Measurements from ENCODE around the gene KANK2.
"Not testable (repeated sequence)": the region's sequence is repeated elsewhere in the genome, so short reads cannot be mapped to it uniquely, and the experiment has no call there.

The KANK2 gene

DNA sequence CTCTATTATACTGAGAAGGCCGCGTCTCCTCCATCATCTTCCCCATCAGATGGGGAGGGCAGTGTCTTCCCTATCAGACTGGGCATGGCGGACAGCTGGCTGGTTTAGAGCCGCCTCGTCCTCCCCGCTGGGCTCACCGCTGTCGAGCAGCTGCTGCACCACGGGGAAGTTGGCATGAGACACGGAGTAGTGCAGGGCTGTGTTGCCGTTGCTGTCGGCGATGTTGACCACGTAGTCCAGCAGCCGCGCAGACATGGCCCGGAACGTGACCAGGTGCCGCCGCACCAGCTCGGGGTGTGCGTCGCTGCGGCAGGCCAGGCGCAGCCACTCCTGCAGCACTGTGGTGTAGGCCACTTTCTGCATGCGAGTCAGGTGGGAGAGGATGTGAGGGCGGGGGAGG is 23.0 kb downstream of the KANK2 start:
- no peak for DNase-seq

DNA sequence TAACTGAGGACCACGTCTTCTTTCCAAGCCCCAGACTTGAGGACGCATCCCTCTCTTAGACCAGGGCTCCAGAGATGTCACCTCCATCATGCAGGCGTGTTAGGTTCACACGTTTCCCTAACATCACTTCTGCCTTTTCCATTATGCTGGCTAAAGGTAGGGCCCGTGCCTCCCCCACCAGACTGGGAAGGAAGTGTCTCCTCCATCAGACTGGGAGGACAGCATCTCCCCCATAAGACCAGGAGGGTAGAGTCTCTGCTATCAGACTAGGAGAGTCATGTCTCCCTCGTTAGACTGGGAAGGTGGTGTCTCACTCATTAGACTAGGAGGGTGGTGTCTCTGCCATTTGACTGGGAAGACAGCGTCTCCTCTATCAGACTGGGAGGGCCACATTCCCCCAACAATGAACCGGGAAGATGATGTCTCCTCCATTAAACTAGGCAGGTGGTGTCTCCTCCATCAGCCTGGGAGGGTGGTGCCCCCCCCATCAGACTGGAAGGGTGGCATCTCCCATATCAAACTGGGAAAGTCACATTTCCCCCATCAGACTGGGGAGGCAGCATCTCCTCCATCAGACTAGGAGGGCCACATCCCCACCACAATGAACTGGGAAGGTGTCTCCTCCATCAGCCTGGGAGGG is 23.7 kb downstream of the KANK2 start:
- DNase-seq = no peak

DNA sequence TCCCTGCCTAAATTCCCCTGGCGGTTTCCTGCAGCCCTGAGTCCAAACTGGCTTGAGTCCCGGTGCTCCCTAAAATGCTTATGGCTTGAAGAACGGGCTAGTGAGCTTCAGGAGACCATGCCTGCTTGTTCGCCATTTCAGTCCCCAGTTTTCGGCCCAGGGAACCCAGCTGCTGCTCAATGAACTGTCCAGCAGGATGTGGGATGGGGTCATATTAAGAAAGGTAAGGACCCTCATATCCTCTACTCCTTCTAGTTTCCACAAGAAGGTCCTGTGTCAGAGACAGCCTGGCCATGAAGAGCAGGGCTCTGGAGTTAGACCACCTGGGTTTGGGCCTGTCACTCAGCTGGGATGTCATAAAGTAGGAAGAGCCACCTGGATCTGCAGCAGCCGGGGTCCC is 24.8 kb downstream of the KANK2 start:
- no peak for DNase-seq

DNA sequence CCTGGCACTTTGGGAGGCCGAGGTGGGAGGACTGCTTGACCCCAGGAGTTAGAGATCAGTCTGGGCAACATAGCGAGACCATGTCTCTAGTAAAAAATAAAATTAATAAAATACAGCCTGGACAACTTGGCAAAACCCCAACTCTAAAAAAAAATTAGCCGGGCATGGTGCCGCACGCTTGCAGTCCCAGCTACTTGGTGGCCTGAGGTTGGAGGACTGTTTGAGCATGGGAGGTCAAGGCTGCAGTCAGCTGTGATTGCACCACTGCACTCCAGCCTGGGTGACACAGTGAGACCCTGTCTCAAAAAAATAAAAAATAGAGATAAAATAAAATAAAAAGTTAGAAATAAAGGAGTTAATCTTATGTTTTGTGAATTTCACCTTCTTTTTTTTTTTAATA is 26.2 kb downstream of the KANK2 start:
- DNase-seq = no peak

DNA sequence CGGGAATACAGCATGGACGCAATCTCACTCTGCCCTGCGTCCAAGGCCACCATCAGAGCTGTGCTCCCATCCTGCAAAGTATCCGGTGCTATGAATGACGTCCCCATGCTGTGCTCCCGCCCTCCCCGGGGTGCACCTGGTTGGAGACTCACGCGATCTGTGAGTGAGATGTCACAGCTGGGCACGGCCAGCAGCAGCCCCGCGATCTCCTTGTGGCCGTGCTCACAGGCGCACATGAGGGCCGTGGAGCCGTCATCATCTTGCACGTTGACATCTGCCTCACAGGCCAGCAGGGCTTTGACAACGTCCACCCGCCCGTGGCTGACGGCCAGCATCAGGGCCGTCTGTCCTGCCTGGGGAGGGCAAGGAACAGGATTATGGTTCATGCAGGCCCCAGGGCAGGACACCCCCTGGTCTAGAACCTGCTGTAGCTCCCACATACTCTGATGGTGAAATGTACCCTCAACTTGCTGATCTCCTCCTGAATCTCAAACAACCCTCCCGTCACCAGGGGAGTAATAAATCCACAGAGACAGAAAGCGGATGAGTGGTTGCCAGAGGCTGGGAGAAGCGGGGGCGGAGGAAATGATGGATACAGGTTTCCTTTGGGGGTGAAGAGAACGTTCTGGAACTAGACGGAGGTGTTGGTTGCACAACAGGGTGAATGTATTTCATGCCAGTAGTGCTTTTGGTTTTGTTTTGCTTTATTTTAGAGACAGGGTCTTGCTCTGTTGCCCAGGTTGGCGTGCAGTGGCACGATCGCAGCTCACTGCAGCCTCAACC is 27.3 kb downstream of the KANK2 start:
- no peak for DNase-seq

DNA sequence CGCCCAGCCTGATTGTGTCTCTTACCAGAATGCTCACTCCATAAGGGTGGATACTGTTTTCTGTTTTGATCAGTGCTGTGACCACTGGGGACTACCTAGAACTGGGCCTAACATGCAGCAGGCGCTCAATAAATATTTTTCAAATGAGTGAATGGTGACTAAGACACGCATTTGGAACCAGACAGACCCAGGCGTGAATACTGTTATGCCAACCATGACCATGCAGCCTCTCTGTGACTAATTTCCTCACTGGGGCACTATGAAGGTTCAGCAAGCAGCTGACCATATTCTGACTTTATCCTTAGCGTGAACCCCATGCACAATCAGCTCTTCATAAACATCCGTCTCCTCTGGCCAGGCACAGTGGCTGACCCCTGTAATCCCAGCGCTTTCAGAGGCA is 28.8 kb downstream of the KANK2 start:
- no peak for DNase-seq

DNA sequence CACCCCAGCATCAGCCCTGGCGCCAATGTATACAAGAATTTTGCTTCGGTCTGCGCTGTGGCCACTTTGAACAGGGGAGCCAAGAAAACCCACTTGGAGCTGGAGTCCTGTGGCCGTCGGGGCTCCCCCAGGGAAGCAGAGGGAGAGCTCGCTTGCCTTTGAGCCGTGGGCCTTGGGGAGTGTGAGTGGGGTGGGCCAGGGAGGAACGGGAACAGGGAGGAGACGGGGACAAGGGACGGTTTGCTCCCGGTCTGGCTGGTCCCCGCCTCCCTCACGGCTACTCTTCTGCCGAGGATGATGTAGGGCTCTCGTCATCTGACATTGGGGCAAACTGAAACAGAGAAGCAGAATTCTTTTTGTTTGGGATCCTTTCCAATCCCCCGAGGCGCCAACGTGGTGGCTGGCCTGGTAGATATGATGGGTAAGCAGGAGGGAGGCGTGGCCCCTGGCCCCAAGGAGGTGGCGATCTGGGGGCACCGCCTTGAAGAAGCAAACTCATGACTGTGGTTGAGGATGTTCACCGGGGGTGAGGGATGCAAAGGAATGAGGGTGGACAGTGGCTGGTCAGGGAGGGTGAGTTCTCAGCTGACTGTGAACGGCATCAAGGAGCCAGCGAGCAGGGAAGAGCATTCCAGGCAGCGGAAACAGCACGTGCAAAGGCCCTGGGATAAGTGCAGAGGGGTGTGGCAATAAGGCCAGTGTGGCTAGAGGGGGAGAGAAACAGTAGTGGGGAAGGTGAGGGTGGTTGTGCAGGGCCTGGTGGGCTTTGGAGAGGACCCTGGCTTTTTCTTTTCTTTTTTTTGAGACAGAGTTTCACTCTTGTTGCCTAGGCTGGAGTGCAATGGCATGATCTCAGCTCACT is 30.8 kb downstream of the KANK2 start:
- DNase-seq = no peak

DNA sequence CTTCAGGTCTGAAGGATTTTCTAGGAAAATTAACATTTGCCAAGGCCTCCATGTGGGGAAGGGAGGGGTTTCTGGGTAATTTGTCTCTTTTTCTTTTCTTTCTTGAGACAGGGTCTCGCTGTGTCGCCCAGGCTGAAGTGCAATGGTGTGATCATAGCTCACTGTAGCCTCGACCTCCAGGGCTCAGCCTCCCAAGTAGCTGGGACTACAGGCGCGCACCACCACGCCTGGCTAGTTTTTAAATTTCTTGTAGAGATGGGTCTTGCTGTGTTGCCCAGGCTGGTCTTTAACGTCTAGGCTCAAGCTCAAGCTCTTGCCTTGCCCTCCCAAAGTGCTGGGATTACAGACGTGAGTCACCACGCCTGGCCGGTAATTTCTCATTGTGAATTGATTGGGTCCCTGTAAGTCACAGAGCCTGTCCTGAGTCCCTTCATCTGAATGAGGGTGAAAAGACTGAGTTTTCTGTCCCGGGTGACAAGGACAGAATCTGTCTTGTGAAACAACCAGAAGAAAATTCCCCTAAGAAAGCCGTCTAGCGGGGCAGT is 31.8 kb downstream of the KANK2 start:
- DNase-seq = no peak

DNA sequence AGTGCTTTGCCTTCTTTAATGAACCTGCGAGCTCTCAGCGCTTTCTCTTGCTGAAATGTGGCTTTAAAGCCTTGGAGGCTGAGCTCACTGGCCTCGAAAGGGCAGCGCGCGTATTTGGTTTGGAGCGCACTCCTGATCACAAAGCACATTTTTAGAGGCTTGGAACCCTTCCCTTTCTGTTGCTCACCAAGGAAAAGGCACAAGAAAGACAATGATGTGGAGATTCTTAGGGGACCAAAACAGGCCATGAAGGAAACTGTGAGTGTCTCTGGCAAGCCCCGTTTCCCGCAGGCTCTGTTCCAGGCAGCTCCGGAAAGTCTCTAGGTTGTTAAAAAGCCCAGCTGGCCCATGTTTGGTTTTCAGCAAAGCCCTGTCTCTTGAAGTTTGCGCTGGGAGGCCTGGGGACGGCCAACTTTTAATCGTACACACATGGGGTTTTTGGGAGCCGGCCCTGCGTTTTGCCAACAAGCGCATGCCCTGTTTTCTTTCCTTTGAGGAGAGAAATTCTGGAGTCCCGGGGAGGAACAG is 32.4 kb downstream of the KANK2 start:
- DNase-seq = peak in 53 of 58 donors; percentile 10 to 89 (median 65)

DNA sequence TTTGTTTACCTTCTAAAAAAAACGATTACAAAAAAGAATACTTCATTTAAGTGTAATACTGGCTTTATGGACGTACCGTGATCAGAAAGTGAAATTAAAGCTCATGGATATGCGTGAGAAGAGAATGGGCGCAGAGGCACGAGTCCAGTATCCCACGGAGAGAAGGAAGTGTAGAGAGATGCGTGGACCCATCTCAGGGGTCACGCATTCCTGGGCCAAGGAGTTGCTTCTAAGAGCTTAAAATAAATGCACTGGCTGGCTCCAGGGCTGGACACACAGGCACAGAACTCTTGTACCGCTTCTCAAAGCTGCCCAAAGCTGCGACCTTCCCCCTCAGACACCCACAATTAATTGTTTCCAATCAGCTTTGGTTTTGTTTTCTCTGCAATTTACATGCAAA is 33.0 kb downstream of the KANK2 start:
- DNase-seq = peak in 5 of 58 donors; percentile 6 to 18 (median 7)

DNA sequence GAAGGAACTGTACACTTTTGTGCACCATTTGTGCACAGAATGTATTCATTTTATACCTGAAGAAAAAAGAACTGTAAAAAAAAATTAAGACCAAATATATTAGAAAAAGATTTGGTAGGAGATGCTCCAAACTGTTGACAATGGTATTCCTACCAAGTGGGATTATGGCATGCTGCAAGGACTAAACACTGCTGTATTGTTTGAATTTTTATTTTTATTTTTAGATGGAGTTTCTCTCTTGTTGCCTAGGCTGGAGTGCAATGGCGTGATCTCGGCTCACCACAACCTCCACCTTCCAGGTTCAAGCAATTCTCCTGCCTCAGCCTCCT is 36.9 kb downstream of the KANK2 start:
- DNase-seq = not testable (repeated sequence)

DNA sequence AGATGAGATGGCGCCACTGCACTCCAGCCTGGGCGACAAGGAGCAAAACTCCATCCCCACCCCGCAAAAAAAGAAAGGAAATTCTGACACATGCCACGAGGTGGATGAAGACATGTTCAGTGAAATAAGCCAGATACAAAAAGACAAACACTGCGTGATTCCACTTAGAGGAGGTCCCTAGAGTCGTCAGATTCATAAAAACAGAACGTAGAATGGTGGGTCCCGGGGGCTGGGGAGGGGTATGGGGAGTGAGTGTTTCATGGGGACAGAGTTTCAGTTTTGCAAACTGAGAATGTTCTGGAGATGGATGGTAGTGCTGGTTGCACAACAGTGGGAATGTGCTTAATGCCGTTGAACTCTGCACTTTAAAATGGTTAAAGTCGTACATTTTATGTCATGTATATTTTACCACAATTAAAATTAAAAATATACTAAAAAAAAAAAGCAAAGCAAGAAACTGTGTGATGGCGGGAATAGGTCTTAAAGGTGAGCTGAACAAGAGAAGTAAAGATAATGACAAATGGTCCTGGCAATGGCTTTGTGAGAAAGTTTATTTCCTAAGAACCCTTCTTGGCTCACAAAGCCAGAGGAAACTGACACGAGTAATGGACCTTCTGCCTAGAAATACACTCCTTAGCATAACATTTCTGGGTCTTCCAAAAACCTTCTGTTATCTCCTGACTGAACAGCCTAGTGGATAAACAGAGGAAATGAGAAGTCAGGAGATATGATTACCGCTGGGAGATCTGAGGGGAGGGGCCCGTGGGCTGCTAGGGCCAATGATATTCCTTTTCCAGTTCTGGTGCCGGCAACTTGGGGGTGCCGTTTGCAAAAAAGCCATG is 37.5 kb downstream of the KANK2 start:
- no peak for DNase-seq

DNA sequence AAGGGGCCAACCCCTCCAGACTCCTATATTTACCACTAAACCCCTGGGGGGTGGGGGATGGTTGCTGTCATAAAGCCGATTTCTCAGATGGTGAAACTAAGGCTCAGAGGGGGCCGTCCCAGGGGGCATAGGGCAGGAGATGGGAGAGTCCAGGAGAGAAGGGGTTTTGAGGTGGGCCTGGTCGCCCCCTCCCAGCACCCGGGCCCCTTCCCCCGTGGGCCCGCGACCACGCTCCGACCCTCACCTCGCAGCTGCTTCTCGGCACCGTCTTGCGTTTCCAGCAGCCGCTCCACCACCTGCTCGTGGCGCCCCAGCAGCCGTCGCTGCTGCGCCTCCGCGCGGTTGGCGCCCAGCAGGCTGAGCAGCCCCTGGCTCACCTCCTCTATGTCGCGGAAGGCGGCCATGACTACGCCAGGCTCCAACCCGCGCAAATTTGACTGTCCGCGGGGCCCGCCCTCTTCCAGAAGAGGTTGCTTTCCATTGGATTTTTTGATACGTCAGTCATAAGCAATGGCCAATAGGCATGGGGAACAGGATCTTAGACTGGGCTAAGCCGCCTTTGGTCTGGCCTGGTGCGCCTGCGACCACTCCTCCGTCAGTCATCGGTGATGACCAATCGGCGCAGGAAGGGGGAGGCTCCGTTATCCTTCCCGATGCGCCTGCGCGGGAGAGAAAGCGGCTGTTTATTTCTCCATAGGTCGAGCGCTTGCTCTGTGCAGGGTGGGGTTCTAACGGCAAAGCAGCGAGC is 41.8 kb downstream of the KANK2 start, which contains the start of gene SPC24:
Gene SPC24 (minus strand): TSS at position 410 of the 748 bp plus-strand sequence. CDS start 6 bp downstream, at position 404.
- DNase-seq = peak; percentile 69 to 99 (median 95)

DNA sequence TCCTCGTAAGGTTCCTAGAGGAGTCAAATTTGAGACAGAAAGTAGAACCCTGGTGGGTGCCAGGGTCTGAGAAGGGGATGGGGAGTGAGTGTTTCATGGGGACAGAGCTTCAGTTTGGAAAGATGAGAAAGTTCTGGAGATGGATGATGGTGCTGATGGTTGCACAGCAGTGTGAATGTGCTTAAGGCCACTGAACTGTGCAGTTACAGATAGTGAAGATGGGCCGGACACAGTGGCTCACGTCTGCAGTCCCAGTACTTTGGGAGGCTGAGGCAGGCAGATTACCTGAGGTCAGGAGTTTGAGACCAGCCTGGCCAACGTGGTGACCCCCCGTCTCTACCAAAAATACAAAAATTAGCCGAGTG is 42.7 kb downstream of the KANK2 start:
- DNase-seq = no peak

DNA sequence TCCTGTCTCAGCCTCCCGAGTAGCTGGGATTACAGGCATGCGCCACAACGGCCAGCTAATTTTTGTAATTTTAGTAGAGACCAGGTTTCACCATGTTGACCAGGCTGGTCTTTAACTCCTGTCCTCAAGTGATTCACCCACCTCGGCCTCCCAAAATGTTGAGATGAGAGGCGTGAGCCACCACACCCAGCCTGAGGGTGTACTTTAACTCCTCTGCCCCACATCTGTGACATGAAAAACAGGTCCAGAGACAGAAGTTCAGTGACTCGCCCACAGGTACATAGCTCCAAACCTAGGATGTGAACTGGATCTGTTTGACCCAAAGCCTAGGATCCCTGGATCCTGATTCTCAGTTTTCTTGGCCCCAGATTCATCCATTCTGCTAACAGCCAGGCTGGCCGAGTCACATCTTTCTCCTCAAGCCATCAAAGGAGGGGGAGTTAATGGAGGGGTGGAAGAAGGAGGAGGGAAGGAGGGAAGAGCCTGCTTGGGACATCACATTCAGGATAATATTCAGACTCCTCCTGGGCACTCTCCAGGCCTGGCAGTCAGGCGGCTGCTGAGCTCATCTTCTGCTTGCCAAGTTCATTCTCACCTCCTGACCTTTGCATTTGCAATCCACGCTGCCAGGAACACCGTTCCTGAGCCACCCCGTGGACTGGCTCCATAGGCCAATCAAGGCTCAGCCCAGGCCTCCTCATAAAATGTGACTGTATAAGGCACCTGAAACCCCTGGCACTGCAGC is 44.9 kb downstream of the KANK2 start:
- DNase-seq = peak in 5 of 58 donors; percentile 6 to 51 (median 17)

DNA sequence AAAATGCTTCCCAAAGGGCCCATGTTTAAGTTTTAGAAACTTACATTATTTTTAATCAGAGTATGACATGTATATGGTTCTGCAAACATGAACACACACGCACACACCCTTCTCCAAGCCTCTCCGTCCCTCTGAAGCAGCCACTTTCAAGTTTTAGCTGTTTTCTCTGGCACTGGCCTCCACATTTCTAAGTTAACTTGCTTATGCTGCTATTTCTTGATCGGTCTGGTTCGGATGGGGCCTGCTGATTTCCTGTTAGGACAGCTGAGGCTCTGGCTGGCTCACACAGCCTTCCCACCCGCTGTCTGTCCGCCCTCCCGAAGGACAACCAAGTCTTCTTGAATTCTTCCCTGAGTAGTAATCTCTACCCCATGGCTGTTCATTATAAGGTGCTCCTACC is 46.2 kb downstream of the KANK2 start:
- no peak for DNase-seq

DNA sequence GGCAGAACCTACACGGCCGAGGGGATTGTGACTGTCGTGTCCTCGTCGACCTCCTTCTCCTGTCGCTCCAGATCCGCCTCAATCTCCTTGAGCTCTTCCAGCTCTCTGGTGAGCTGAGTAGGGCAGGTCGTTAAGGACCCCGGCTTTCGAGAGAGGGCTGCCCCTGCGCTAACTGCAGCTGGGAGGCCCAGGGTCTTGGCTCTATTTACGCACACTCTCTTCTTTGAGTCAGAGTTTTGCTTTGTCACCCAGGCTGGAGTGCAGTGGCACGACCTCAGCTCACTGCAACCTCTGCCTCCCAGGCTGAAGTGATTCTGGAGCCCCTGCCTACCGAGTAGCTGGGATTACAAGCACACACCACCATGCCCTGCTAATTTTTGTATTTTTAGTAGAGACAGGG is 49.3 kb downstream of the KANK2 start:
- no peak for DNase-seq

DNA sequence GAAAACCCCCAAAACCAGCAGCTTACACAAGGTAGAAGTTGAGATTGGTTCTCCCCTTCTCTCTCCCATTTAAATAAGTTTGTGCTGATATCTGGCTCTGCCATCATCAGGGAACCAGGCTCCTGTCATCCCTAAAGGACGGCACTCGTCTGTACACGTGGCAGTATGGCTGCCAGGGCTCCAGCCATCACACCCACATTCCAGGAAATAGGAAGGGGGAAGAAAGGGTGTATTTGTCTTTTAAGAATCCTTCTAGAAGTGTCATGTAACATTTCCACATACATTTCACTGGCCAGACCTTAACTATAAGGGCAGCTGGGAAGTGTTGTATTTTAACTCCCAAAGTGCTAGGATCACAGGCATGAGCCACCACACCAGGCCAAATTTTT is 51.8 kb downstream of the KANK2 start:
- DNase-seq = no peak

DNA sequence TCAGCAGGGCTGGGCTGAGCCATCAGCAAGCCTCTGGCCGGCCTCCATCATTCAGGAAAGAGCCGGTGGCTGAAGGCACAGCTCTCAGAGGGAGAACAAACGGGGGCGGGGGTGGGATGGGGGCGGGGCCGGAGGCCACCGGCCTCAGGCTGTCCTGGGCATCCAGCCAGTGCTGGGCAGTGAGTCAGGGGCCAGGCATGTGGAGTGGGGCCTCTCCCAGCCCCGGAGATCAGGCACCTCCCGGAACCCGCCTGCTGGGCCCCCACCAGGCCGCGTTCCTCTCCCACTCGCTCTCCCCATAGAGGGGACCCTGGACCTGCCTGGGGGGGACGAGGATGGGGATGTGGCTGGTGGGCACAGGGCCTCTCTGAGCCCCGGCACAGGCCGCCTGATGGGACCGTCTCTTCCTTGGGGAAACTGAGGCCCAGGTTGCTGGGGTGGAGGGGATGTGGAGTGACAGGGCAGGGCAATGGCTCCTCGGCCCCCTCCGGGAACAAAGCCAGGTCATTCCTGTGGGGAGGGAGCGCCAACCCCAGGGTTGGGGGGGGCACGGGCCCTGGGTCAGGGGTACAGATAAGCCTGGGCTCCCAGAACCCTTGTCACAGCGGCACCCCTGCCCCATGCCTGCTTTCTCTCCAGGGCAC is 54.7 kb downstream of the KANK2 start:
- peak in 46 of 58 donors; percentile 5 to 81 (median 38) for DNase-seq
